Left forelimb (tissue), 1 donor: ENCODE measurements around the gene SLC12A2.

Experiments used
- DNase-seq: peaks from one replicate; pipeline ENCODE4 v3.0.0-alpha.2; 2018; ENCODE audit warnings: low spot score

The SLC12A2 gene

GRCh38 chr5:128228008-128228407 lies 144.4 kb downstream of the SLC12A2 start:
- no peak for DNase-seq

GRCh38 chr5:128228521-128228920 lies 145.0 kb downstream of the SLC12A2 start:
- DNase-seq, result no peak

GRCh38 chr5:128234928-128235641 lies 151.5 kb downstream of the SLC12A2 start:
- DNase-seq, result no peak

GRCh38 chr5:128236334-128236733 lies 152.8 kb downstream of the SLC12A2 start:
- DNase-seq, result no peak

GRCh38 chr5:128237000-128237399 lies 153.4 kb downstream of the SLC12A2 start:
- no peak for DNase-seq

- DNase-seq, result no peak
These were observed 154.0 kb downstream of the SLC12A2 start for GRCh38 chr5:128237546-128237945.
